ENCODE measurements around the gene GJB6.

Gene GJB6

GRCh38 chr13:20222553-20222952 lies 9.6 kb downstream of the GJB6 start:
- no peak for DNase-seq

- no peak for DNase-seq
These were observed 10.3 kb downstream of the GJB6 start for GRCh38 chr13:20221772-20222171.

GRCh38 chr13:20219577-20219976 lies 12.5 kb downstream of the GJB6 start:
- no peak for DNase-seq

GRCh38 chr13:20217168-20217567 lies 15.0 kb downstream of the GJB6 start:
- no peak for DNase-seq

- DNase-seq = no peak
These were observed 22.2 kb downstream of the GJB6 start for GRCh38 chr13:20209948-20210347.

GRCh38 chr13:20206698-20207235 lies 25.4 kb downstream of the GJB6 start:
- DNase-seq = no peak

- no peak for DNase-seq
These were observed 25.9 kb downstream of the GJB6 start for GRCh38 chr13:20206065-20206697.

GRCh38 chr13:20198781-20199180 lies 33.3 kb downstream of the GJB6 start:
- DNase-seq = no peak

- DNase-seq = no peak
These were observed 34.7 kb downstream of the GJB6 start for GRCh38 chr13:20197361-20197834.

GRCh38 chr13:20195801-20196200 lies 36.3 kb downstream of the GJB6 start:
- DNase-seq = no peak

- peak; percentile 26 to 48 for DNase-seq
These were observed 38.0 kb downstream of the GJB6 start for GRCh38 chr13:20193907-20194631.

- DNase-seq = peak in 1 of 2 experiments; percentile 14
These were observed 38.8 kb downstream of the GJB6 start for GRCh38 chr13:20193162-20193906.

GRCh38 chr13:20192836-20193161 lies 39.3 kb downstream of the GJB6 start, which contains the start of gene GJB2:
Gene GJB2, minus strand, starts transcription at chr13:20192938. Its CDS starts 3,357 bp downstream, at chr13:20189581.
- peak in 1 of 2 experiments; percentile 25 for DNase-seq

GRCh38 chr13:20192158-20192835 lies 39.8 kb downstream of the GJB6 start:
- DNase-seq = peak; percentile 26 to 27

GRCh38 chr13:20191311-20192157 lies 40.6 kb downstream of the GJB6 start:
- DNase-seq = no peak

GRCh38 chr13:20190481-20191310 lies 41.4 kb downstream of the GJB6 start:
- DNase-seq = no peak

GRCh38 chr13:20190076-20190475 lies 42.0 kb downstream of the GJB6 start:
- no peak for DNase-seq

- no peak for DNase-seq
These were observed 43.2 kb downstream of the GJB6 start for GRCh38 chr13:20188667-20189553.

- DNase-seq = no peak
These were observed 45.3 kb downstream of the GJB6 start for GRCh38 chr13:20186771-20187170.

Data from activated CD4-positive, alpha-beta T cell treated with anti-CD3 and anti-CD28 coated beads, Interleukin-2, amount 50 U/mL, for 48 hours (primary cell).